SU-DHL-6 (cell line): ENCODE measurements around the gene PTPN14.

Experiments
- H2AFZ ChIP-seq: fragments of 200-600 bp; sonication (generic); 2 replicates; pipeline ENCODE4 v1.6.1; 2014; ENCODE audit warnings: low read depth, mild to moderate bottlenecking, moderate library complexity, mixed read lengths, antibody characterized with exemption, low read length; ENCODE audit not compliant: severe bottlenecking
- H3F3A ChIP-seq: fragments of 200-600 bp; shearing (Covaris generic); 2 replicates; pipeline ENCODE4 v1.6.0; 2016; ENCODE audit warnings: antibody characterized with exemption, mild to moderate bottlenecking; ENCODE audit not compliant: insufficient read depth
- H3K27ac ChIP-seq: fragments of 200-600 bp; sonication (generic); 2 replicates; pipeline ENCODE4 v1.5.1; 2016; ENCODE audit warnings: low read depth, mild to moderate bottlenecking, low read length, moderate library complexity, mixed read lengths
- H3K27me3 ChIP-seq: fragments of 200-600 bp; sonication (generic), shearing (Covaris generic); 2 replicates; pipeline ENCODE4 v1.6.0; 2014; ENCODE audit warnings: mild to moderate bottlenecking, low read length
- H3K36me3 ChIP-seq: fragments of 200-600 bp; sonication (generic); 2 replicates; pipeline ENCODE4 v1.6.1; 2014; ENCODE audit warnings: mild to moderate bottlenecking, low read length, mixed read lengths
- H3K4me2 ChIP-seq: fragments of 300-600, 200-600 bp; shearing (Covaris generic), sonication (generic); 2 replicates; pipeline ENCODE4 v1.6.0; 2014; ENCODE audit warnings: low read length, low read depth, mild to moderate bottlenecking; ENCODE audit not compliant: poor library complexity, severe bottlenecking
- H3K4me3 ChIP-seq: fragments of 200-600 bp; sonication (generic); 2 replicates; pipeline ENCODE4 v1.5.1; 2014; ENCODE audit warnings: antibody characterized with exemption, low read length, mild to moderate bottlenecking, mixed read lengths; ENCODE audit not compliant: insufficient read depth, poor library complexity, severe bottlenecking
- H3K79me2 ChIP-seq: fragments of 200-600 bp; sonication (generic); 2 replicates; pipeline ENCODE4 v1.6.1; 2014; ENCODE audit warnings: mild to moderate bottlenecking, low read length, moderate library complexity; ENCODE audit not compliant: insufficient read depth
- H3K9ac ChIP-seq: fragments of 200-600 bp; sonication (generic); 2 replicates; pipeline ENCODE4 v1.7.0; 2014; ENCODE audit warnings: mild to moderate bottlenecking, low read length
- H3K9me2 ChIP-seq: fragments of 200-600 bp; sonication (generic); replicated peaks from 2 replicates; pipeline ENCODE4 v1.6.1; 2014; ENCODE audit warnings: low read length; ENCODE audit not compliant: insufficient read depth
- H3K9me3 ChIP-seq: fragments of 200-600 bp; sonication (generic); 2 replicates; pipeline ENCODE4 v1.6.1; 2014; ENCODE audit warnings: low read length, mixed read lengths; ENCODE audit not compliant: insufficient read depth
- H4K20me1 ChIP-seq: fragments of 200-600 bp; sonication (generic); 2 replicates; pipeline ENCODE4 v1.6.1; 2014; ENCODE audit warnings: low read depth, mild to moderate bottlenecking, antibody characterized with exemption, low read length, moderate library complexity, mixed read lengths
- EZH2phosphoT487 ChIP-seq: fragments of 200-600 bp; sonication (generic), shearing (Covaris generic); conservative IDR thresholded peaks from 2 replicates; pipeline ENCODE4 v1.6.1; 2018; ENCODE audit warnings: mild to moderate bottlenecking, antibody characterized with exemption, low read length, moderate library complexity, mixed read lengths
- TF ChIP-seq, protein P1 (sequence below): fragments of 200-600 bp; sonication (generic); IDR thresholded peaks from one replicate; pipeline ENCODE4 v1.5.1; 2017; ENCODE audit warnings: antibody characterized with exemption, mild to moderate bottlenecking, low read length, moderate library complexity; ENCODE audit not compliant: insufficient read depth, poor library complexity, severe bottlenecking

PTPN14 gene

DNA sequence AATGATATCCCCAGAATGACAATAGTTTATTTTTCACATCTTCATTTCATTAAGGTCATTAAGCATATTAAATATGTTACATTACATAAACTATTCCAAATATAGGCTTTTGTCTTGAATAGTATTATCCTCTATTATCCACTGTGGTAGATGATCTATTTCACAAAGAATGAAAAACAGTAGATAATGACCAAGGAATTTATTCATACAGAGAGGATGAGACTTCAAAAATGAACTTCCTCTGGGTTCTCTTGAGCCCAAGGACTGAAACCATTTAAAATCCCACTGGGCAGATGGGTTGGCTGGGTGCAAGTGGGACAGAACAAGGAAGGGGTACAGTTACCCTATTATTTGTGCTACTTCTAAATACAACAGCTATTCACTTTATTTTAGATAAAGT, 33.0 kb downstream of the PTPN14 start:
- Histone ChIP-seq H3K9ac (no peak overlapping the region), H3K27ac (no peak overlapping the region), H3F3A (no peaks in the 10 kb centered on the region), H3K4me3 (no peak overlapping the region), H3K27me3 (no peaks in the 10 kb centered on the region), H4K20me1 (no peaks in the 10 kb centered on the region), H2AFZ (no peak overlapping the region), H3K4me2 (no peak overlapping the region), H3K79me2 (no peaks in the 10 kb centered on the region), H3K9me2 (no peaks in the 10 kb centered on the region), H3K36me3 (no peaks in the 10 kb centered on the region), H3K9me3 (no peaks in the 10 kb centered on the region)
- TF ChIP-seq, protein P1, sequence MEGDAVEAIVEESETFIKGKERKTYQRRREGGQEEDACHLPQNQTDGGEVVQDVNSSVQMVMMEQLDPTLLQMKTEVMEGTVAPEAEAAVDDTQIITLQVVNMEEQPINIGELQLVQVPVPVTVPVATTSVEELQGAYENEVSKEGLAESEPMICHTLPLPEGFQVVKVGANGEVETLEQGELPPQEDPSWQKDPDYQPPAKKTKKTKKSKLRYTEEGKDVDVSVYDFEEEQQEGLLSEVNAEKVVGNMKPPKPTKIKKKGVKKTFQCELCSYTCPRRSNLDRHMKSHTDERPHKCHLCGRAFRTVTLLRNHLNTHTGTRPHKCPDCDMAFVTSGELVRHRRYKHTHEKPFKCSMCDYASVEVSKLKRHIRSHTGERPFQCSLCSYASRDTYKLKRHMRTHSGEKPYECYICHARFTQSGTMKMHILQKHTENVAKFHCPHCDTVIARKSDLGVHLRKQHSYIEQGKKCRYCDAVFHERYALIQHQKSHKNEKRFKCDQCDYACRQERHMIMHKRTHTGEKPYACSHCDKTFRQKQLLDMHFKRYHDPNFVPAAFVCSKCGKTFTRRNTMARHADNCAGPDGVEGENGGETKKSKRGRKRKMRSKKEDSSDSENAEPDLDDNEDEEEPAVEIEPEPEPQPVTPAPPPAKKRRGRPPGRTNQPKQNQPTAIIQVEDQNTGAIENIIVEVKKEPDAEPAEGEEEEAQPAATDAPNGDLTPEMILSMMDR = no peak
- no peak for TF ChIP-seq EZH2phosphoT487

DNA sequence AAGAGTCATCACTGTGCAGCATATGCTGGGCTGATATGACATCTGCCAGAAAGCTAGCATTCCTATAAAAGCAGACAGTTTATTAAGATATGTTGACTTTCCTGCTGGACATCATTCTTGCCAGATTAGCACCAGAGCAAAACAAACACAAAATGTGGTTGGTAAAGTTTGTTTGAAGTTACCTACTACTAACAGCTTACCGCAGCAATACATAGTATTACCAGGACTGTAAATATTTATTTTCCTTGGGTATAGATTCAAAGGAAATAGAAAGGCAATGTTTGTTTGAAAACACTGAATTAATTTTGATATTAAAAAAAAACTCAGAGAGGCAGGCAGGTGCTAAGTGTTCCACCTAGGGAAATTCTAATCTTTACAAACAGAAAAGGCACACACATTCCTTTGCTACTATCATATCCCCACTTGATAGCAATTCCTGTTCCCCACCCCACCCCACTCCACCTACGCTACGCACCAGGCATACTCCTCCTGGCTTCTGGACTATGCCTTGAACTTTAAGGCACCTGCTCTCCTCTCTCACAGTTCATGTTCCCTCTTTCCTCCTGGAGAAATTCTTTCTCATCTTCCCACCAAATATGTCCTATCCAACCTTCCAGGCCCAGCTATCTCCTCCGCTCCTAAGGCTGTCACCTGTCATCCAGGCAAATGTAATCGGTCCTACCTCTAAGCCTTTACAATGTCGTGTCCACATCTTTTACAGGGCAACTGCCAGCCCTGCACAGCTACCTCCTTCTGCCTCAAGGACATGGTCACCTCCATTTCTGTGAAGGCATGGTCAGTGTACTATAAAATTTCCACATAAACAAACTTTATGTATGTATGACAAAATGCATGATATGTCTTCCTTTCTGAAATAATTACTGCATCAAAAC, 34.7 kb downstream of the PTPN14 start:
- Histone ChIP-seq H3K27me3 (no peaks in the 10 kb centered on the region), H3K9ac (no peak overlapping the region), H3K27ac (no peak overlapping the region), H4K20me1 (no peaks in the 10 kb centered on the region), H3K4me2 (no peak overlapping the region), H3K9me3 (no peaks in the 10 kb centered on the region), H3F3A (no peaks in the 10 kb centered on the region), H3K79me2 (no peaks in the 10 kb centered on the region), H2AFZ (no peak overlapping the region), H3K4me3 (no peak overlapping the region), H3K9me2 (no peaks in the 10 kb centered on the region), H3K36me3 (no peaks in the 10 kb centered on the region)
- TF ChIP-seq, protein P1 = no peak
- TF ChIP-seq EZH2phosphoT487 = no peak

DNA sequence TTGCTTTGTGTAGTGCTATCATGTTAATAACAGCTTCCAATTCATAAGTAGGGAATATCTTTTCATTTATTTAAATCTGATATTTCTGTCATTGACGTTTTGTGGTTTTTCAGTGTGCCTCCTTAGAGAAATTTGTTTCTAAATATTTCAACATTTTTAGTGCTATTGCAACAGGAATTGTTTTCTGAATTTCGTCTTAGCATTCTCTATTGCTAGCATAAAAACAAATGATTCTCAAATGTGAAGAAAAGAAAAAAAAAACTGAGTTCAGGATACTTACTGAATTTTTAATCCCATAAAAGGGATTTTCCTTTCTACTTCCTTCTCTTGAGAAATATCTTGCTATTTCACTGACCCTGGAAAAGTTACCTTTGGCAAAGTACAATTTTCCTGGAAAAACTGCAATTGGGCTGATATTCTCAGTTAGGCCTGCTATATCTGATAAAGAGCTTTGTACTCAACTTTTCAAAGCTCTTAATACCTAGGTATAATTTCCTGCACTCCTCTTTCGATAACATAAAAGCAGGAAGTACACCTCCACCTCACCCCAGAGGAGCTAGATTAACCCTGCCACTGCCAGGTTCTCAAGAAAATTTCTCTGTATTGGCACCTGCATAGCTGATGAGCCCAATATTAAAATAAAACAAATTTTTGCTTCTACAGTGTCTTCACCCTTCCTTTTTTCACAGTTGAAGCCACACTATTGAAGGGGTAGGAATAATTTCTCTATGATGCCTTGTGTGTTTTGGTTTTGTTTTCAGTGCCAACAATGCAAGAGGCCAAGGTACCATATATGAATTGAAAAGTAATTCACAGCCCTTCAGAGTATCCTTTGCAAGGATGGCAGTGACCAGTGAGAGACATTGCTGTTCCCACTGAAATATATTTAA, 35.6 kb downstream of the PTPN14 start:
- no peak overlapping the region for H3K4me3 ChIP-seq
- no peak overlapping the region for H3K27ac ChIP-seq
- no peaks in the 10 kb centered on the region for H3K36me3 ChIP-seq
- H3F3A ChIP-seq = no peaks in the 10 kb centered on the region
- TF ChIP-seq, protein P1 = no peak
- TF ChIP-seq EZH2phosphoT487 = no peak
- H3K27me3 ChIP-seq = no peaks in the 10 kb centered on the region
- no peak overlapping the region for H3K4me2 ChIP-seq
- no peak overlapping the region for H3K9ac ChIP-seq
- no peak overlapping the region for H2AFZ ChIP-seq
- no peaks in the 10 kb centered on the region for H3K9me3 ChIP-seq
- H3K9me2 ChIP-seq = no peaks in the 10 kb centered on the region
- no peaks in the 10 kb centered on the region for H3K79me2 ChIP-seq
- H4K20me1 ChIP-seq = no peaks in the 10 kb centered on the region
